Muscle layer of duodenum (tissue), 2 donors: Measurements from ENCODE around the gene GAL3ST1.
"Not testable (repeated sequence)": the region's sequence is repeated elsewhere in the genome, so short reads cannot be mapped to it uniquely, and the experiment has no call there.

Source experiments
- H3K27ac ChIP-seq: one replicate; pipeline ENCODE4 v1.7.0; 2013; ENCODE audit warnings: mild to moderate bottlenecking, low read length
- H3K27me3 ChIP-seq: one replicate; pipeline ENCODE4 v1.7.0; 2013; ENCODE audit warnings: low read depth, mild to moderate bottlenecking, control low read depth, low read length
- H3K36me3 ChIP-seq, 2 donors: one replicate each; pipeline ENCODE4 v1.7.0; 2013; ENCODE audit warnings: low read length in 2 of 2, control low read depth in 1 of 2, mild to moderate bottlenecking in 1 of 2; ENCODE audit not compliant: insufficient read depth in 2 of 2, control insufficient read depth in 1 of 2
- H3K4me1 ChIP-seq, 2 donors: one replicate each; pipeline ENCODE4 v1.7.0; 2013; ENCODE audit warnings: low read length in 2 of 2, mild to moderate bottlenecking in 2 of 2, control low read depth in 1 of 2, moderate library complexity in 1 of 2; ENCODE audit not compliant: insufficient read depth in 2 of 2, control insufficient read depth in 1 of 2
- H3K4me3 ChIP-seq, 2 donors: one replicate each; pipeline ENCODE4 v1.7.0; 2013; ENCODE audit warnings: low read length in 2 of 2, low read depth in 1 of 2, mild to moderate bottlenecking in 1 of 2
- H3K9me3 ChIP-seq, 2 donors: one replicate each; pipeline ENCODE4 v1.7.0; 2013; ENCODE audit warnings: low read length in 2 of 2, control low read depth in 1 of 2, mild to moderate bottlenecking in 1 of 2; ENCODE audit not compliant: control insufficient read depth in 1 of 2
- donor health status: healthy.

Gene GAL3ST1

GRCh38 chr22:30574997-30575671, 669 bp upstream of the GAL3ST1 start:
- H3K9me3 ChIP-seq = no peaks in the 10 kb centered on the region
- H3K36me3 ChIP-seq = peaks cover 32 to 47% of the 10 kb centered on the region in 2 donors
- no peaks in the 10 kb centered on the region for H3K27me3 ChIP-seq
- H3K27ac ChIP-seq = no peak overlapping the region
- no peak overlapping the region for H3K4me3 ChIP-seq
- H3K4me1 ChIP-seq = peaks cover 9 to 23% of the 10 kb centered on the region in 2 donors

GRCh38 chr22:30573594-30574094, 821 bp downstream of the GAL3ST1 start:
- H3K27ac ChIP-seq = peak overlapping the region; percentile 27
- H3K4me1 ChIP-seq = peaks cover 9 to 23% of the 10 kb centered on the region in 2 donors
- H3K4me3 ChIP-seq = peak overlapping the region; percentile 26 to 38

GRCh38 chr22:30572840-30573593, 1.4 kb downstream of the GAL3ST1 start:
- peaks cover 20 to 26% of the 10 kb centered on the region in 2 donors for H3K36me3 ChIP-seq
- no peaks in the 10 kb centered on the region for H3K9me3 ChIP-seq
- H3K4me1 ChIP-seq = peaks cover 9 to 23% of the 10 kb centered on the region in 2 donors
- H3K27me3 ChIP-seq = no peaks in the 10 kb centered on the region
- no peak overlapping the region for H3K4me3 ChIP-seq
- peak overlapping the region; percentile 27 for H3K27ac ChIP-seq

More at GRCh38 chr22:30573594-30574094, 821 bp downstream of the GAL3ST1 start:
- H3K27me3 ChIP-seq = no peaks in the 10 kb centered on the region
- H3K9me3 ChIP-seq = no peaks in the 10 kb centered on the region
- H3K36me3 ChIP-seq = peaks cover 20 to 33% of the 10 kb centered on the region in 2 donors

GRCh38 chr22:30572210-30572609, 2.3 kb downstream of the GAL3ST1 start:
- no peaks in the 10 kb centered on the region for H3K9me3 ChIP-seq
- H3K27ac ChIP-seq = no peak overlapping the region
- no peaks in the 10 kb centered on the region for H3K27me3 ChIP-seq
- H3K4me1 ChIP-seq = peaks cover 9 to 23% of the 10 kb centered on the region in 2 donors
- no peak overlapping the region for H3K4me3 ChIP-seq
- H3K36me3 ChIP-seq = peaks cover 15 to 18% of the 10 kb centered on the region in 2 donors

- H3K27me3 ChIP-seq = no peaks in the 10 kb centered on the region
- no peak overlapping the region for H3K4me3 ChIP-seq
- H3K27ac ChIP-seq = no peak overlapping the region
- peaks cover 5 to 11% of the 10 kb centered on the region in 2 donors for H3K4me1 ChIP-seq
- no peaks in the 10 kb centered on the region for H3K36me3 ChIP-seq
- H3K9me3 ChIP-seq = no peaks in the 10 kb centered on the region
Measured at GRCh38 chr22:30569674-30570202, 4.7 kb downstream of the GAL3ST1 start.

GRCh38 chr22:30568137-30568805, 6.2 kb downstream of the GAL3ST1 start:
- H3K36me3 ChIP-seq = no peaks in the 10 kb centered on the region
- no peaks in the 10 kb centered on the region for H3K9me3 ChIP-seq
- H3K27me3 ChIP-seq = no peaks in the 10 kb centered on the region
- peaks cover 4 to 5% of the 10 kb centered on the region in 2 donors for H3K4me1 ChIP-seq
- no peak overlapping the region for H3K27ac ChIP-seq
- H3K4me3 ChIP-seq = no peak overlapping the region

GRCh38 chr22:30567277-30567676, 7.2 kb downstream of the GAL3ST1 start:
- not testable (repeated sequence) for H3K9me3 ChIP-seq, H3K4me1 ChIP-seq, H3K27me3 ChIP-seq, H3K4me3 ChIP-seq, H3K27ac ChIP-seq, H3K36me3 ChIP-seq

GRCh38 chr22:30566125-30566524, 8.3 kb downstream of the GAL3ST1 start:
- Histone ChIP-seq H3K27me3 (no peaks in the 10 kb centered on the region), H3K27ac (no peak overlapping the region), H3K4me1 (no peaks in the 10 kb centered on the region), H3K36me3 (no peaks in the 10 kb centered on the region), H3K9me3 (no peaks in the 10 kb centered on the region), H3K4me3 (no peak overlapping the region)

GRCh38 chr22:30565341-30565740, 9.1 kb downstream of the GAL3ST1 start:
- Histone ChIP-seq H3K27me3 (no peaks in the 10 kb centered on the region), H3K4me3 (no peak overlapping the region), H3K36me3 (no peaks in the 10 kb centered on the region), H3K9me3 (no peaks in the 10 kb centered on the region), H3K4me1 (no peaks in the 10 kb centered on the region), H3K27ac (no peak overlapping the region)

- Histone ChIP-seq H3K27ac (no peak overlapping the region), H3K36me3 (no peaks in the 10 kb centered on the region)
Measured at GRCh38 chr22:30564761-30565119, 9.7 kb downstream of the GAL3ST1 start.

More at GRCh38 chr22:30564761-30565119, 9.7 kb downstream of the GAL3ST1 start:
- Histone ChIP-seq H3K9me3 (no peaks in the 10 kb centered on the region), H3K27me3 (no peaks in the 10 kb centered on the region), H3K4me1 (no peaks in the 10 kb centered on the region), H3K4me3 (no peak overlapping the region)
